Measurements from ENCODE around the gene PSMA8.

GRCh38 chr18:26090130-26091046 lies 43.3 kb upstream of the PSMA8 start, which contains the start of gene SS18:
- TF ChIP-seq ESRRA (CRISPR knock-in tag; IDR thresholded peaks at IDR 0.05; ENCODE audit: borderline replicate concordance) (no peak; the same call in 1 of the 2 replicates), ZNF263 (CRISPR knock-in tag; IDR thresholded peaks at IDR 0.05; ENCODE audit: low read depth) (peak; percentile 24; the same call in 1 of the 2 replicates), ZBTB43 (CRISPR knock-in tag; IDR thresholded peaks at IDR 0.05) (0 out of 2 replicates have a peak, but pooled peaks have one; percentile 17), ARID4B (CRISPR knock-in tag; IDR thresholded peaks at IDR 0.05; ENCODE audit: borderline replicate concordance) (0 out of 2 replicates have a peak, but pooled peaks have one; percentile 27), CTCF (IDR thresholded peaks at IDR 0.05) (no peak)
